Upper lobe of right lung (tissue), 1 donor: Measurements from ENCODE around the gene ZNF831. TPM values are rescaled to one million over a fixed set of nuclear protein-coding genes. Genes with fewer than 3 reads are reported as not detected.
A peak's percentile ranks its signal among the peaks of the same experiment; 100 is the strongest.

ENCODE experiments used
- ATAC-seq: fragments of 200-7000 bp; cut with Tn5 transposase; one replicate; pipeline ENCODE4 v1.9.1; 2020; ENCODE audit warnings: mild to moderate bottlenecking, moderate library complexity
- DNase-seq: peaks from one replicate; pipeline ENCODE4 v3.0.0-alpha.2; 2020
- H3K27ac ChIP-seq: fragments of 200-600 bp; one replicate; pipeline ENCODE4 v1.8.0; 2022
- H3K27me3 ChIP-seq: fragments of 200-600 bp; one replicate; pipeline ENCODE4 v1.8.0; 2022; ENCODE audit warnings: mild to moderate bottlenecking
- H3K36me3 ChIP-seq: fragments of 200-600 bp; one replicate; pipeline ENCODE4 v1.8.0; 2022
- H3K4me1 ChIP-seq: fragments of 200-600 bp; one replicate; pipeline ENCODE4 v1.8.0; 2022
- H3K4me3 ChIP-seq: fragments of 200-600 bp; one replicate; pipeline ENCODE4 v1.8.0; 2022; ENCODE audit warnings: mild to moderate bottlenecking
- H3K9me3 ChIP-seq: fragments of 200-600 bp; one replicate; pipeline ENCODE4 v1.8.0; 2022
- intact Hi-C: fragments of 100-400 bp; cut with DNase I; formaldehyde crosslinking; loops from one replicate; pipeline ENCODE4 v1.11.0; 2022
- long read RNA-seq: library from polyadenylated mRNA; unstranded; transcript quantifications from one replicate; pipeline ENCODE4 v2.0.0, GENCODE V29; 2021
- total RNA-seq: library from RNA; stranded (reverse); fragmentation: NEBNext Ultra II Directional; extraction: Animal tissue kit (Norgen Biotek cat#: 25700); gene quantifications from one replicate; pipeline ENCODE4 v1.2.1, GENCODE V29; 2021
- TF ChIP-seq, protein P1 (sequence below): fragments of 200-600 bp; IDR thresholded peaks from one replicate; pipeline ENCODE4 v1.8.0; 2022; ENCODE audit warnings: antibody characterized with exemption
- donor health status: DM: no; HTN: yes; CAD: no; lungs with severe emphysema.

ZNF831 gene
- 1.0 TPM for total RNA-seq
- long read RNA-seq, full-length matches to known transcripts: 1 of 3 reads
- long read RNA-seq, partial matches to known transcripts: 0 of 3 reads
- long read RNA-seq, other reads (novel, unspliced or antisense): 2 of 3 reads

DNA sequence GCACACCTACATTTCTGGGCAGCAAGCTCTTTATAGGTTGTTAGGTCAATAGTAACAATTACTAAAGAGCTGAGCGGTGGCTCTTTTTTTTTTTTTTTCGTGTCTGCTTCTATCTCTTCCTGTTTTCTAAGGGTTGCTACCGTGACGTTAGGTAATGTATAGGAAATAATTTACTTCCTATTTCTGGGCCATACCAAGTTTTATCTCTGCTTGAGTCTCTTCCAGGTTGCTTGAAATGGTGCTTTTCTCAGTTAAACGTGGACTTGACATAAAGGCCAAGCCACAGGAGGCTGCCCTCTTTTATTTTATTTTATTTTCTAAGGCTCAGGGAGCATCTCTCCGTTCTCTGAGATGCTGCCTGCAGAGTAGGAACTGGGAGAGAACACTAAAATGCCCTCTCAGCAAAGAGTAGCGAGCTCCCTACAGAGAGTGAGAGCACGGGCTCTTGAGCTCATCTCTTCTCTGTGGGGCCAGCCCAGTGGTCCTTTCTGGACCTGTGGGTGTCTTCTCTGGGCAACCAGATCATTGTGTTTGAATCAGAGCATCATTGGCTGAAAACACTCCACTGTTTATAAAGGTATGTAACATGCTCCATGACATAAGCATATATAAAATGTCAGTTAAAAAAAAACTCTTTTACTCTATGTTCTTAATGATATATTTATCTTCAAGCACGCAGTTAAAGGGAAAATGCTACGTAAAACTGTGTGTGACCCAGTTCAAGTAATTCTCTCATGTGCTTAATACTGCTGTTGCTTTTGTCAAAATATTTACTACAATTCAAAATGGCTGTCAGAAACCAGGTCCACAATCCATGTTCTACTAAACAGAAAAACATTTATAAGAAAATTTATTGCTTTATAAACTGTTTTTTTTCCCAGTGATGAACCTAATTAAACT is at the start of gene ZNF831:
ZNF831 (plus strand) TSS at position 191 of the 900 bp plus-strand sequence. CDS start 27,199 bp downstream, outside the sequence.
- Histone ChIP-seq H3K4me1 (no peaks in the 10 kb centered on the region), H3K36me3 (no peaks in the 10 kb centered on the region), H3K4me3 (no peak within 1 kb of the TSS), H3K27ac (peak within 1 kb of the TSS; percentile 64), H3K9me3 (no peaks in the 10 kb centered on the region), H3K27me3 (no peaks in the 10 kb centered on the region)
- ATAC-seq (peak; percentile 35), DNase-seq (no peak)
- intact Hi-C loops: no loop called here
- TF ChIP-seq, protein P1, sequence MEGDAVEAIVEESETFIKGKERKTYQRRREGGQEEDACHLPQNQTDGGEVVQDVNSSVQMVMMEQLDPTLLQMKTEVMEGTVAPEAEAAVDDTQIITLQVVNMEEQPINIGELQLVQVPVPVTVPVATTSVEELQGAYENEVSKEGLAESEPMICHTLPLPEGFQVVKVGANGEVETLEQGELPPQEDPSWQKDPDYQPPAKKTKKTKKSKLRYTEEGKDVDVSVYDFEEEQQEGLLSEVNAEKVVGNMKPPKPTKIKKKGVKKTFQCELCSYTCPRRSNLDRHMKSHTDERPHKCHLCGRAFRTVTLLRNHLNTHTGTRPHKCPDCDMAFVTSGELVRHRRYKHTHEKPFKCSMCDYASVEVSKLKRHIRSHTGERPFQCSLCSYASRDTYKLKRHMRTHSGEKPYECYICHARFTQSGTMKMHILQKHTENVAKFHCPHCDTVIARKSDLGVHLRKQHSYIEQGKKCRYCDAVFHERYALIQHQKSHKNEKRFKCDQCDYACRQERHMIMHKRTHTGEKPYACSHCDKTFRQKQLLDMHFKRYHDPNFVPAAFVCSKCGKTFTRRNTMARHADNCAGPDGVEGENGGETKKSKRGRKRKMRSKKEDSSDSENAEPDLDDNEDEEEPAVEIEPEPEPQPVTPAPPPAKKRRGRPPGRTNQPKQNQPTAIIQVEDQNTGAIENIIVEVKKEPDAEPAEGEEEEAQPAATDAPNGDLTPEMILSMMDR: no peak

DNA sequence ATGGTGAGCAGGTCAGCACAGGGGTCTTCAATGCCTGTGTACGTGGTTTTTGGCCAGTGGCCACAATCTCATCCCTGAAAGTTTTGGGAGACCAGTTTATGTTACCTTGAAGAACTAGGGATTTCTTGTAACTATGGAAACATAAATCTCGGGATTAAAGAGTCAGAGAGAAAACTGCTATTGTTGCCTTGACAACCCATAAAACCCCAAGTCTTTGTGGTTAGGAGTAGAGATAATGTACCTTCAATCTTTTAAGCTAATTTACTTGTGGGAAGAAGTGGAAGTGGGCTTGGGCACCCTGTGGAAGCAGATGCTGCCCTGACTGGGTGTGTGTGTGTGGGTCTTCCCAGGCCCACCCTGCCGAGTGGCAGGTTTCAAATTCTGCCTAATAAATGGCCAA is 46.1 kb upstream of the ZNF831 start:
- intact Hi-C loops: no loop called here
- Histone ChIP-seq H3K27ac (no peak overlapping the region), H3K9me3 (no peaks in the 10 kb centered on the region), H3K27me3 (no peaks in the 10 kb centered on the region), H3K4me1 (peaks cover 4% of the 10 kb centered on the region), H3K36me3 (no peaks in the 10 kb centered on the region), H3K4me3 (no peak overlapping the region)
- ATAC-seq (no peak), DNase-seq (no peak)
- TF ChIP-seq, protein P1: no peak

GRCh38 chr20:59118855-59119254 is 44.8 kb upstream of the ZNF831 start:
- Histone ChIP-seq H3K4me1 (peaks cover 4% of the 10 kb centered on the region), H3K9me3 (no peaks in the 10 kb centered on the region), H3K27me3 (no peaks in the 10 kb centered on the region), H3K36me3 (no peaks in the 10 kb centered on the region), H3K4me3 (no peak overlapping the region), H3K27ac (no peak overlapping the region)
- no peak for DNase-seq
- TF ChIP-seq, protein P1: no peak
- intact Hi-C loops: no loop called here
- ATAC-seq: no peak

DNA sequence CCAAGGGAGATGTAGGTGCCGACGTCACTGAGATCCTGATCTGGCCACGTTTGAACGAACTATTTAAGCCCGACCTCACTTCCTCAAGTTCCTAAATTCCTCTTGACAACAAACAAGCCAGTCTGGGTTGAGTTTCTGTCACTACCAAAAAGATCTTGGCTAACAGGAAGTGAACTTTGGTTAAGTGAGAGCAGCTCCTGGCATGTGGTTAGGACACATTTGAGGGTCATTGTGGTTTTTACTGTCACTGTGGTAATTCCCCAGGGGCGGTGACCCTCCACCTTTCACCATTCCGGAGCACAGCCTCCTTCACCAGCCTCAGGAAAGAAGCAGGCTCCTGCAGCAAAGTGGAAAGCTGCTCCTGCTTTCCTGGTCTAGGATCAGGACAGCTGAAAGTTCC is 43.1 kb upstream of the ZNF831 start:
- Histone ChIP-seq H3K9me3 (no peaks in the 10 kb centered on the region), H3K27me3 (no peaks in the 10 kb centered on the region), H3K4me1 (peaks cover 4% of the 10 kb centered on the region), H3K4me3 (no peak overlapping the region), H3K36me3 (no peaks in the 10 kb centered on the region), H3K27ac (no peak overlapping the region)
- intact Hi-C loops: no loop called here
- peak; percentile 69 for ATAC-seq
- no peak for DNase-seq
- TF ChIP-seq, protein P1: no peak

- Histone ChIP-seq H3K4me1 (peaks cover 4% of the 10 kb centered on the region), H3K27me3 (no peaks in the 10 kb centered on the region), H3K27ac (no peak overlapping the region), H3K36me3 (no peaks in the 10 kb centered on the region), H3K4me3 (no peak overlapping the region), H3K9me3 (no peaks in the 10 kb centered on the region)
- DNase-seq (no peak), ATAC-seq (no peak)
- TF ChIP-seq, protein P1: no peak
- intact Hi-C loops: no loop called here
Observed at GRCh38 chr20:59120919-59121318, 42.7 kb upstream of the ZNF831 start.
